Measurements from ENCODE around the gene IFT88.

- TF ChIP-seq, protein P1, sequence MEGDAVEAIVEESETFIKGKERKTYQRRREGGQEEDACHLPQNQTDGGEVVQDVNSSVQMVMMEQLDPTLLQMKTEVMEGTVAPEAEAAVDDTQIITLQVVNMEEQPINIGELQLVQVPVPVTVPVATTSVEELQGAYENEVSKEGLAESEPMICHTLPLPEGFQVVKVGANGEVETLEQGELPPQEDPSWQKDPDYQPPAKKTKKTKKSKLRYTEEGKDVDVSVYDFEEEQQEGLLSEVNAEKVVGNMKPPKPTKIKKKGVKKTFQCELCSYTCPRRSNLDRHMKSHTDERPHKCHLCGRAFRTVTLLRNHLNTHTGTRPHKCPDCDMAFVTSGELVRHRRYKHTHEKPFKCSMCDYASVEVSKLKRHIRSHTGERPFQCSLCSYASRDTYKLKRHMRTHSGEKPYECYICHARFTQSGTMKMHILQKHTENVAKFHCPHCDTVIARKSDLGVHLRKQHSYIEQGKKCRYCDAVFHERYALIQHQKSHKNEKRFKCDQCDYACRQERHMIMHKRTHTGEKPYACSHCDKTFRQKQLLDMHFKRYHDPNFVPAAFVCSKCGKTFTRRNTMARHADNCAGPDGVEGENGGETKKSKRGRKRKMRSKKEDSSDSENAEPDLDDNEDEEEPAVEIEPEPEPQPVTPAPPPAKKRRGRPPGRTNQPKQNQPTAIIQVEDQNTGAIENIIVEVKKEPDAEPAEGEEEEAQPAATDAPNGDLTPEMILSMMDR (conservative IDR thresholded peaks at IDR 0.05; ENCODE audit: low read depth, low read length), result no peak
- TF ChIP-seq POLR2A (IDR thresholded peaks at IDR 0.05; ENCODE audit: low read depth, low read length) (peak; percentile 60; the same call in 1 of the 2 replicates), CEBPB (IDR thresholded peaks at IDR 0.05; ENCODE audit: low read depth, low read length) (no peak), RCOR1 (IDR thresholded peaks at IDR 0.05; ENCODE audit: insufficient replicate concordance, low read length) (no peak)
Measured at GRCh38 chr13:20525601-20526544, 41.1 kb upstream of the IFT88 start, which contains the start of gene CRYL1.

Measured in IMR-90 (cell line).